ENCODE measurements around the gene SETBP1. TPM values are rescaled to one million over a fixed set of nuclear protein-coding genes. Genes with fewer than 3 reads are reported as not detected.

Gene SETBP1
- total and polyA plus RNA-seq, 2 of the 13 experiments (the other 11 are each of a cell fraction or from before 2014, with no cell fraction given), result 0.18 to 0.65 TPM

DNA sequence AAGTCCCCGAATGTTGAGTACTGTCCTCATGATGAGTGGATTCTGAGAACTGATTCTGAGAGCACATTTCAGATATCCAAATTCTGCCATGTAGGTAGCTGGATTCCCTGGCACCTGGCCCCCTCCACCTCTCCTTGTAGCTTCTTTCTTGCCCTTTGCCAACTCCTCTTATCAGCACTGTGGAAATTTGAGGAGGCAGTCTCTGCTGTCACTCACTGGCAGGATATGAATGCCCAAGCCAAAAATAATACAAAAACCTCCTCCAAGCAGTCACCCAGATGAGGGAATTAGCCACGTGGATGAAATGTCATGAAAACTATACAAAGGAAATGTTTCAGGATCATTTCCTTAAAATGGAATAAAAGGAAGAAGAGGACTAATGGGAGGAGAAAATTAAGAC, 276.8 kb downstream of the SETBP1 start (continued):
- no peak for TF ChIP-seq HOXA5 (CRISPR knock-in tag; IDR thresholded peaks at IDR 0.05)
- TF ChIP-seq TAF15 (IDR thresholded peaks at IDR 0.05; ENCODE audit: low read depth, low read length, poor library complexity, severe bottlenecking), result no peak

DNA sequence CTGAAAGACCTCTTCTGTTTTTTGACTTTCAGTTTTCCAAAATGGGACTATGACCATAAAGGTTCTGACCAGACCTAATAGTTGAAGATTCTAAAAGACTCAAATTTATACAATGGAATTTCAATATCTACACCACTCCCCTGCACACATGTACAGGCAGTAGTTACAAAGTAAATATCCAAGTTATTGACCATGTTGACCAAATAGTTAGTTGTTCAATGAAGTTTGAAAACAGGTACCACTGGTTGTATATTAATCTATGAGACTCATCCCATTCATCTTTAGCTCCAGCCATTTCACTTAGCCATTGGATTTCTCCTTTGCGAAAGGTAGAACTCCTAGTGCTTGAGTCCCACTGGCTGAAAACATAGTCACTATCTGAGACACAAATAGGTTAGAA, 277.4 kb downstream of the SETBP1 start:
- FAIRE-seq (no peak), DNase-seq (ENCODE audit: low spot score) (no peak), ATAC-seq (no peak)
- Histone ChIP-seq H3K4me2 (ENCODE audit: low read depth, low read length) (no peak overlapping the region), H2AFZ (ENCODE audit: low read length) (no peak overlapping the region), H3K9me3 (ENCODE audit: low read length) (peaks cover 4% of the 10 kb centered on the region; the same call in 1 of the 2 replicates), H3K4me3 (replicated peaks in 1 of 3; ENCODE audit: insufficient read depth in 1 of 3, low read depth in 2 of 3, low read length in 3 of 3) (no peak overlapping the region), H3K79me2 (ENCODE audit: insufficient read depth, low read length) (no peaks in the 10 kb centered on the region), H3K36me3 (replicated peaks in 1 of 2; ENCODE audit: control insufficient read depth in 1 of 2, insufficient read depth in 2 of 2, low read length in 2 of 2) (no peaks in the 10 kb centered on the region), H3K4me1 (ENCODE audit: insufficient read depth, low read length) (no peaks in the 10 kb centered on the region), H3K9ac (ENCODE audit: insufficient read depth, low read depth, low read length) (no peak overlapping the region), H3K27me3 (ENCODE audit: control insufficient read depth in 1 of 2, insufficient read depth in 2 of 2, low read length in 2 of 2) (no peaks in the 10 kb centered on the region), H3K27ac (ENCODE audit: extremely low read length, insufficient read depth, low read length) (no peak overlapping the region), H4K20me1 (ENCODE audit: insufficient read depth, low read length) (no peaks in the 10 kb centered on the region)
- 95% methylated on average over 1 of the region's 1 CpG for WGBS (ENCODE audit: low lambda C conversion rate)
- TF ChIP-seq ZNF543 (CRISPR knock-in tag; IDR thresholded peaks at IDR 0.05), result no peak
- no peak for TF ChIP-seq ZFP41 (CRISPR knock-in tag; IDR thresholded peaks at IDR 0.05; ENCODE audit: borderline replicate concordance)
- TF ChIP-seq ZNF382 (CRISPR knock-in tag; IDR thresholded peaks at IDR 0.05; ENCODE audit: borderline replicate concordance), result no peak
- no peak for TF ChIP-seq RAD21 (CRISPR knock-in tag; IDR thresholded peaks at IDR 0.05)
- no peak for TF ChIP-seq JDP2 (CRISPR knock-in tag; IDR thresholded peaks at IDR 0.05; ENCODE audit: borderline replicate concordance)
- TF ChIP-seq, protein P1, sequence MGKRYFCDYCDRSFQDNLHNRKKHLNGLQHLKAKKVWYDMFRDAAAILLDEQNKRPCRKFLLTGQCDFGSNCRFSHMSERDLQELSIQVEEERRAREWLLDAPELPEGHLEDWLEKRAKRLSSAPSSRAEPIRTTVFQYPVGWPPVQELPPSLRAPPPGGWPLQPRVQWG (CRISPR knock-in tag; IDR thresholded peaks at IDR 0.05; ENCODE audit: borderline replicate concordance, low read depth), result no peak
- no peak for TF ChIP-seq MED8 (CRISPR knock-in tag; IDR thresholded peaks at IDR 0.05; ENCODE audit: insufficient replicate concordance)
- TF ChIP-seq, protein P2, sequence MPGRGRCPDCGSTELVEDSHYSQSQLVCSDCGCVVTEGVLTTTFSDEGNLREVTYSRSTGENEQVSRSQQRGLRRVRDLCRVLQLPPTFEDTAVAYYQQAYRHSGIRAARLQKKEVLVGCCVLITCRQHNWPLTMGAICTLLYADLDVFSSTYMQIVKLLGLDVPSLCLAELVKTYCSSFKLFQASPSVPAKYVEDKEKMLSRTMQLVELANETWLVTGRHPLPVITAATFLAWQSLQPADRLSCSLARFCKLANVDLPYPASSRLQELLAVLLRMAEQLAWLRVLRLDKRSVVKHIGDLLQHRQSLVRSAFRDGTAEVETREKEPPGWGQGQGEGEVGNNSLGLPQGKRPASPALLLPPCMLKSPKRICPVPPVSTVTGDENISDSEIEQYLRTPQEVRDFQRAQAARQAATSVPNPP (CRISPR knock-in tag; IDR thresholded peaks at IDR 0.05), result no peak
- TF ChIP-seq, protein P3, sequence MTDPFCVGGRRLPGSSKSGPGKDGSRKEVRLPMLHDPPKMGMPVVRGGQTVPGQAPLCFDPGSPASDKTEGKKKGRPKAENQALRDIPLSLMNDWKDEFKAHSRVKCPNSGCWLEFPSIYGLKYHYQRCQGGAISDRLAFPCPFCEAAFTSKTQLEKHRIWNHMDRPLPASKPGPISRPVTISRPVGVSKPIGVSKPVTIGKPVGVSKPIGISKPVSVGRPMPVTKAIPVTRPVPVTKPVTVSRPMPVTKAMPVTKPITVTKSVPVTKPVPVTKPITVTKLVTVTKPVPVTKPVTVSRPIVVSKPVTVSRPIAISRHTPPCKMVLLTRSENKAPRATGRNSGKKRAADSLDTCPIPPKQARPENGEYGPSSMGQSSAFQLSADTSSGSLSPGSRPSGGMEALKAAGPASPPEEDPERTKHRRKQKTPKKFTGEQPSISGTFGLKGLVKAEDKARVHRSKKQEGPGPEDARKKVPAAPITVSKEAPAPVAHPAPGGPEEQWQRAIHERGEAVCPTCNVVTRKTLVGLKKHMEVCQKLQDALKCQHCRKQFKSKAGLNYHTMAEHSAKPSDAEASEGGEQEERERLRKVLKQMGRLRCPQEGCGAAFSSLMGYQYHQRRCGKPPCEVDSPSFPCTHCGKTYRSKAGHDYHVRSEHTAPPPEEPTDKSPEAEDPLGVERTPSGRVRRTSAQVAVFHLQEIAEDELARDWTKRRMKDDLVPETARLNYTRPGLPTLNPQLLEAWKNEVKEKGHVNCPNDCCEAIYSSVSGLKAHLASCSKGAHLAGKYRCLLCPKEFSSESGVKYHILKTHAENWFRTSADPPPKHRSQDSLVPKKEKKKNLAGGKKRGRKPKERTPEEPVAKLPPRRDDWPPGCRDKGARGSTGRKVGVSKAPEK (CRISPR knock-in tag; IDR thresholded peaks at IDR 0.05; ENCODE audit: borderline replicate concordance), result no peak
- no peak for TF ChIP-seq ETV5 (CRISPR knock-in tag; IDR thresholded peaks at IDR 0.05; ENCODE audit: borderline replicate concordance)
- intact Hi-C loops (cut with micrococcal nuclease; ENCODE audit: unreplicated experiment) (no loop called here), in situ Hi-C loops (cut with HindIII; ENCODE audit: extremely low pct_ligation_motif_present, low pct_unique_long_range_greater_than_20kb) (no loop called here)
- ChIA-PET CTCF (ENCODE audit: low intra/inter-chr PET ratio, low total read pairs) (no interaction called here), POLR2A (no interaction called here)
- no TSS peak for BruUV-seq (replicated peaks)
